Activated CD4-positive, alpha-beta T cell treated with anti-CD3 and anti-CD28 coated beads, Interleukin-2, amount 50 U/mL, for 4 hours (primary cell): Measurements from ENCODE around the gene RDH5.

ENCODE experiments used
- DNase-seq, 2 experiments: peaks; one replicate each; pipeline ENCODE4 v3.0.0-alpha.2; 2020

RDH5 gene

GRCh38 chr12:55720071-55720564, at the start of gene RDH5:
Gene RDH5, plus strand, starts transcription at chr12:55720393. Its CDS starts 792 bp downstream, at chr12:55721185.
- DNase-seq, result no peak

- no peak for DNase-seq
Measured at GRCh38 chr12:55671746-55672145, 48.4 kb upstream of the RDH5 start.

DNA sequence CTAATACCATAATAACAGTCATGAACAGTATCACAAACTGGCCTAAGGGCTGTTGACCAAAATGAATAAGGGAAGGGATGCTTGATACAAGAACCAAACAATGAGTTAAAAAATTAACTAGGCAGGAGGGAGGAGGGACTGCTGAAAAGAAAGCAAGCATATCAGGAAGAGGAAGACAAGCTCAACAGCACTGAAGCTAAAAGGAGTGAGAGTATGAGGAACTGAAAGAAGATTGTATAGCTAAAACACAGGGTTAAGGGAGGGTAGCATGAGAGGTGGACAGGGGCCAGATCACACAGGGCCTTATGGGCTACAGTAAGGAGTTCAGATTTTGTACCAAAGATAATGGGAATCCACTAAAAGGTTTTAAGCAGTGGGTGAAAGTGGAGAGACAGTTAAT, 46.6 kb upstream of the RDH5 start:
- no peak for DNase-seq

DNA sequence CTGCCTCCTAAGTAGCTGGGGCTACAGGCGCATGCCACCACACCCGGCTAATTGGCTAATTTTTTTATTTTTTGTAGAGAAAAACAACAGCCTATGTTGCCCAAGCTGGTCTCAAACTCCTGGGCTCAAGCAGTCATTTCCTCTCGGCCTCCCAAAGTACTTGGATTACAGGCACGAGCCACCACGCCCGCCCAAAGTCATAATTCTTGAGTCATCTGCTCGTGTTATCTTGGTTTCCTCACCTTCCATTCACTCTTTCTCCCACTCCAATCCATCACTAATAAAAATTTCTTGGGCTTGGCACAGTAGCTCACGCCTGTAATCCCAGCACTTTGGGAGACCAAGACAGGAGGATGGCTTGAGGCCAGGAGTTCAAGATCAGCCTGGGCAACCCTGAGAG, 44.5 kb upstream of the RDH5 start:
- no peak for DNase-seq

- no peak for DNase-seq
Measured at GRCh38 chr12:55676707-55677106, 43.5 kb upstream of the RDH5 start.

GRCh38 chr12:55679691-55680090, 40.5 kb upstream of the RDH5 start:
- no peak for DNase-seq

DNA sequence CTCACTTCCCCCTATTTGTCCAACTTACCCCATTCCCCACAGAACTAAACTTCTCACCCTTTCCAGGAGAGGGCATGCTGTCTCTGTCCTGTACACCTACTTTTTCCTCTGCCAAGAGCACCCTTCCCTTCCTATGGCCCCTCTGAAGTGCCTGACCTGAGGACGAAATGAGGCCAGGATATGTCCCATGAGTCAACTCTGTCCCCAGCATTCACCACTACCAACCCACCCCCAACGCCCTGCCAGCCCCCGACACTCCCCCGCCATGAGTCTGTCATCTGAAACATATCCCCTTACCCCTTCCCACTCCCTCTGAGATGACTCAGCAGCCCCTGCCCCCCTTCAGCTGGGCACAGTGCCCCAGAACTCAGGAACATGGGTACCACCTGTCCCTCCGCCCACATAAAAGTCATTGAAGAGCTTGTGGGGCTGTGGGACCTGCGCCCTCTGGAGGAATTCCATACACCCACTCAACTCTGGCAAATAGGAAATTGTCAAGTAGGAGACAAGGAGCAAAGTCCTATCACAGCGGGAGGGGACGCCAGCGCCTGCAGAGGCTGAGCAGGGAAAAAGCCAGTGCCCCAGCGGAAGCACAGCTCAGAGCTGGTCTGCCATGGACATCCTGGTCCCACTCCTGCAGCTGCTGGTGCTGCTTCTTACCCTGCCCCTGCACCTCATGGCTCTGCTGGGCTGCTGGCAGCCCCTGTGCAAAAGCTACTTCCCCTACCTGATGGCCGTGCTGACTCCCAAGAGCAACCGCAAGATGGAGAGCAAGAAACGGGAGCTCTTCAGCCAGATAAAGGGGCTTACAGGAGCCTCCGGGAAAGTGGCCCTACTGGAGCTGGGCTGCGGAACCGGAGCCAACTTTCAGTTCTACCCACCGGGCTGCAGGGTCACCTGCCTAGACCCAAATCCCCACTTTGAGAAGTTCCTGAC, 38.8 kb upstream of the RDH5 start:
- DNase-seq, result no peak

- no peak for DNase-seq
Measured at GRCh38 chr12:55682087-55682796, 38.0 kb upstream of the RDH5 start.

GRCh38 chr12:55683676-55684075, 36.5 kb upstream of the RDH5 start:
- DNase-seq, result no peak

DNA sequence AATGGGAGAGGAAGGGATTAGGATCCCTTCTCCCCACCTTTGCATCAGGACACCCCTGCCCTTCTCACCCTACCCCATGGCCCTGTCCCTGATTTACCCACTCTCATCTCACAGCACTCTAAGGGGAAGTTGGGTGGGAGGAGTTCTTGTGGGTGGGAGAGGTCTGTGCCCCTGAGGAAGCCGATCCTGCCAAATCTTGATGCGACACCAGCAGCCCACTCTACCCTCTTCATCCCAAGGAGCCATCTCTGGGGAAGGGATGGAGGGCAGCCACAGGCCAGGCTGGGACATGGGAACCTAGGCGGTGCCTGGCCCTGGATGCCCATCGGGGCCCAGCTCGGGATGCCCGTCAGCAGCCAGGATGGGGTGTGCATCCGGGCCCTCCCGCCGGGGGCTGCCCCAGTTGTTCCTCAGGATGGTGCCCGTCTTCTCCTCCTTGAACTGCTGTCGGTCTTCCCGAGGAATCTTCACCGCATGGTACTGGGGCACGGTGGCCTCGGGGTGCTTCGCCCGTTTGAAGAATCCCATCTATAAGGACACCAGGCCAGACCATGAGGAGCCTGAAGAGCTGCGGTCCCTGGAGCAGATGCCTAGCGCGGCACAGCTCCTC, 35.3 kb upstream of the RDH5 start:
- no peak for DNase-seq

- DNase-seq, result no peak
Measured at GRCh38 chr12:55685671-55686070, 34.5 kb upstream of the RDH5 start.

- DNase-seq, result no peak
Measured at GRCh38 chr12:55686366-55687010, 33.7 kb upstream of the RDH5 start.

DNA sequence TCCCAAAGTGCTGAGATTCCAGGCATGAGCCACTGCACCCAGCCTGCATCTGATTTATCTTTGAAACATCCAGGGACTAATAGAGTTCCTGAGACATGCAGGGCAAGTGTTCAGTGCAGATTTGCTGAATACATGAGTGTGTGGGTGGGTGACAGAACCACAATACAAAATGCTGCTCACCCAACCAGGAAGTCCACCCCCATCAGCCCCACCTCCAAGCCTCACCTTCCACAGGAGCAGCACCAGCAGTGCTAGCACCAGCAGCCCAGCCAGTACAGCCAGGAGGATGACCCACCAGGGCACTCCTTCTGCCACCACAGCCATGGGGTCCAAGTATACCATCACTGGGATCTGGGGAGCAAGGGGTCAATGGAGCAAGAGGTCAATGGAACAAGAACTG, 32.4 kb upstream of the RDH5 start:
- peak in 1 of 2 experiments; percentile 8 for DNase-seq

GRCh38 chr12:55688716-55689655, 31.2 kb upstream of the RDH5 start:
- no peak for DNase-seq

DNA sequence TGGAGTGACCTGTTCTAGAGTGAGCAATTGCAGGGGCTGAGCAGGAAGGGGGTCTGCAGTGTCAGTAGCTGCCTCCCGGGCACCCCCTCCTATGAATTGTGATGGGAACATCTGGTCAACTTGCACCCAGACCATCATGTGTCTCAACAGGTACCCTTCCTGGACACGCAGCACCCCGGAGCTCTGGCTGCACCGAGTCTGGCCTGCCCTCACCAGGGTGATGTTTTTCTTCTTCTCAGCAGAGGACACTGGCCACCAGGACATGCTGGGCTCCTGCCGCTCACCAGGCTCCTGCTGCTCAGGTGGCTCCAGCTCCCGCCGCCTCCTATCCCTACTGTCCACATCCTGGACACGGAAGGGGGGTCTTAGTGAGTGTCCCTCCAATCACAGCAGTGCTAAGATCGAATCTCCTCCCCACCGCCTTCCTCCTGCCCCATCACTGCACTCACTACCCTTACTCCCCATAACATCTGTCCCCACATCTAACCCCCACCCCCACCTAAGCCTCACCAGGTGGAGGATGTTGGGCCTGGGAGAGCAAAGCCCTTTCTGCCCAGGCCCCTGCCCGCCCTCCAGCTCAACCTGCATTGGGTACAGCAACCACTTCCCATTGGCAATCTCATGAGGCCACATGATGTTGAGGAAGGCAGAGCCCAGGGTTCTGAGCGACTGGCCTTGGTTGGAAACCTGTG, 27.4 kb upstream of the RDH5 start:
- DNase-seq, result no peak

DNA sequence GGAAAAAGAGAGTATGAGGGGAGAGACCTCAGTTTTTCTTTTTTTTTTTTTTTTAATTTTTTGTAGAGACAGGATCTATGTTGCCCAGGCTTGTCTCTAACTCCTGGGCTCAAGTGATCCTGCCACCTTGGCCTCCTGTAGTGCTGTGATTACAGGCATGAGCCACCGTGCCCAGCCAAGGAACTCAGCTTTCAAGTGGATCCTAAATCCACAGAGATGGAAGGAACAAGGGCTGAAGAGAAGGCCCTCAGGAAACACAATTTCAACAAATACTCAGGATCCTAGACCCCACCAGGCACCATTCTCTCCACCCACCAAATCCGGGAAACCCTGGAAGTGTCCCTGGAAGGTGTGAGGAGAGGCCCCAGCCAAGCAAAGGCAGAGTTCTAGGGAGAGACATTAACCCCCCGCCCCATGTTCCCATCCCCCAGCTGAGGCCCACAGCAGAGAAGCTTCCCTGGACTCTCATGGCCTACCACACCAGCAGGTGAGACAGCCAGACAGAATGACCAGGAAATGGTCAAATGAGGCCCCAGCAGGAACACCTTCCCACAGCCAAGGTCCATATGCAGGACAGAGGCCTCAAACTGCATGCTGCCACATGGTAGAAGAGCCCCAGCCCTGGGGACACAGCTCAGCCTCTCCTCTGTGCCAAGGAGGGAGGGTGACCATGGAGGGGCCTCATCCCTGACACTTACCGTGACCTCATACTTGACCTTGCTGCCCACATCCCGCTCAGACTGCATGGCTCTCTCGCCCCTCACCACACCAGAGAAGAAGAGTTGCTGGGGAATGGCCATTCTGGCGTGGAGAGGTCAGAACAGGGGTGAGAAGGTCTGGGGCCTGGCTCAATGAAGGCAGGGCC, 26.6 kb upstream of the RDH5 start:
- DNase-seq, result no peak

GRCh38 chr12:55694188-55694515, 26.0 kb upstream of the RDH5 start:
- no peak for DNase-seq

GRCh38 chr12:55694651-55695050, 25.5 kb upstream of the RDH5 start:
- DNase-seq, result no peak

- DNase-seq, result no peak
Measured at GRCh38 chr12:55695349-55695748, 24.8 kb upstream of the RDH5 start.

DNA sequence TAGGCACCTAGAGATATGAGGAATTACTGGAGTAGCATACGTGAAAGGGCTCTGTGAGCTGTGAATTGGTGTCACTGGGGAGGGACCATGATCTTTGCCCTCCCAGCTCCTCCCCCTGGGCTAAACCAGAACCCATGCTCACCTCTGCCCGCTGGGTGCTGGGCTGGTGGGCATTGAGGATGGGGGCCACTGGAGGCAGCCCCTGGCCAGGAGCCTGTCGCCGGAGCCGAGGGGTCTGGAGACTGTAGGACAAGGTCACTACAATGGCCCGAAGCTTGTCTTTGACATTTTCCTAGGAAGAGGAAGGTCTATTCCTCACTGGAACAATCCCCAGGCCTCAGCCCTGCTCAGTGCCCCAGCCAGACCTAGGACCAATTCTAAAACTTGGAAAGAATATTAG, 24.1 kb upstream of the RDH5 start:
- DNase-seq, result no peak
